Measurements from ENCODE around the gene SSX2IP. TPM values are rescaled to one million over a fixed set of nuclear protein-coding genes. Genes with fewer than 3 reads are reported as not detected.

The SSX2IP gene
- total RNA-seq, 6 donors from 2014 or later, result 2.1 to 15.0 (median 5.4) TPM

DNA sequence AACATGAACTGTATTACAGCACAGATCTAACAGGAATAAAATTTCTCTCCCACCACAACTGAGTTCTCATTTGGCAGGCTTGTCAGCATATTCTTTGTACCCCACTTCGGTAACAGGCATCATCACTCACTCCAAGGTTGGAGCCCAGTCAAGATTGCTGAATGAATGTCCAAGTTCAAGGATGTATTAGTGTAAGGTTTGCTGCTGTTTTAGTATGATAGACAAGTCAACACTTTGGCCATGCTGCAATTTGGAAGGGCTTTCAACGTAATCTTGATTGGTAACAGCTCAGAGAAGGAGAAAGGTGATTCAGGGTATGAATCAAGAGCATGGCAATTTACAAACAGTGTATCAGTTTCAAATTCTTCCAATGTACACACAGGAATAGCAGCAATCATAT is 6.8 kb downstream of the SSX2IP start:
- H3K4me1 ChIP-seq, result peaks cover 0 to 3% (median 0%) of the 10 kb centered on the region in 4 donors
- TF ChIP-seq EP300 (IDR thresholded peaks at IDR 0.05) (no peak), POLR2AphosphoS5 (IDR thresholded peaks at IDR 0.05) (no peak), CTCF (IDR thresholded peaks at IDR 0.05) (no peak), POLR2A (IDR thresholded peaks at IDR 0.05) (no peak)
- H3K4me3 ChIP-seq, result no peak overlapping the region
- no peaks in the 10 kb centered on the region for H3K27me3 ChIP-seq
- DNase-seq, result no peak
- H3K27ac ChIP-seq, result no peak overlapping the region
- no peaks in the 10 kb centered on the region for H3K9me3 ChIP-seq
- H3K36me3 ChIP-seq, result no peaks in the 10 kb centered on the region
- WGBS, 2 donors, result 83% methylated on average over 2 of the region's 2 CpGs
- ATAC-seq (ENCODE audit: low FRiP score in 2 of 2), result no peak

- Histone ChIP-seq H3K4me1 (no peaks in the 10 kb centered on the region), H3K36me3 (no peaks in the 10 kb centered on the region), H3K27me3 (no peaks in the 10 kb centered on the region), H3K27ac (no peak overlapping the region), H3K9me3 (no peaks in the 10 kb centered on the region), H3K4me3 (no peak overlapping the region)
- WGBS, 2 donors, result 96 to 97% methylated on average over 5 of the region's 5 CpGs
- ATAC-seq (ENCODE audit: low FRiP score in 2 of 2) (no peak), DNase-seq (no peak)
- no peak for TF ChIP-seq POLR2AphosphoS5 (IDR thresholded peaks at IDR 0.05)
- TF ChIP-seq EP300 (IDR thresholded peaks at IDR 0.05), result no peak
Observed at GRCh38 chr1:84682047-84682446, 8.2 kb downstream of the SSX2IP start.

DNA sequence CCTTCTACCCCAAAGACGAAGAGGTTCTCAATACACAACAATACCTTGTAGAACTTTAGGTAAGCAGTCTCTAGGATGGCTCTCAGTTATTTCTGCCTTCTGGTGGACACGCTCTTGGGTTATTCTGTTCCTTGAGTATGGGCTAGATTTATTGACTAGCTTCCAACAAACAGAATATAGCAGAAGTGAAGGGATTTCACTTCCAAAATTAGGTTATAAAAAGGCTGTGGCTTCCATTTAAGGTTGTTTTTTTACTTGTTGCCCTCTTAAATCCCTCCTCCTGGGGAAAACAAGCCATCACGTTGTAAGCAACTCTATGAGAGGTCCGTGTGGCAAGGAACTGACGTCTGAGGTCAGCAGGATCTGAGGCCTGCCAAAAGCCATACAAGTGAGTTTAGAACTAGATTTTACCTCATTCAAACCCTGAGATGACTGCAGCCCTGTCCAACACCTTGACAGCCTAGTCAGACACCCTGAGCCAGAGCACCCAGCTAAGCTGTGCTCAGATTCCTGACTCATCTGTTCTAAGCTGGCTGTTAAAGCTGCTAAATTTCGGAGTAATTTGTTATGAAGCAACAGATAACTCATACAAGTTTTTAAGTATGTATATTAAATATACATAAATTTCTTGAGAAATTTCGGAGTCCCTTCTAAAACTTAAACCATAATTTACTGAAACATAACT is 12.7 kb downstream of the SSX2IP start:
- ATAC-seq (ENCODE audit: low FRiP score in 2 of 2) (no peak), DNase-seq (no peak)
- no peak overlapping the region for H3K4me3 ChIP-seq
- WGBS, 2 donors, result 82 to 85% methylated on average over 7 of the region's 7 CpGs
- H3K4me1 ChIP-seq, result no peaks in the 10 kb centered on the region
- TF ChIP-seq POLR2A (IDR thresholded peaks at IDR 0.05) (no peak), CTCF (IDR thresholded peaks at IDR 0.05) (no peak), EP300 (IDR thresholded peaks at IDR 0.05) (no peak), POLR2AphosphoS5 (IDR thresholded peaks at IDR 0.05) (no peak)
- no peak overlapping the region for H3K27ac ChIP-seq
- no peaks in the 10 kb centered on the region for H3K27me3 ChIP-seq
- no peaks in the 10 kb centered on the region for H3K9me3 ChIP-seq
- H3K36me3 ChIP-seq, result no peaks in the 10 kb centered on the region

GRCh38 chr1:84675631-84676030 is 14.6 kb downstream of the SSX2IP start:
- ATAC-seq (ENCODE audit: low FRiP score in 2 of 2) (no peak), DNase-seq (no peak)
- peaks cover 0 to 2% (median 0%) of the 10 kb centered on the region in 4 donors for H3K4me1 ChIP-seq
- WGBS, 2 donors, result 98 to 99% methylated on average over 4 of the region's 4 CpGs
- H3K27me3 ChIP-seq, result no peaks in the 10 kb centered on the region
- H3K4me3 ChIP-seq, result no peak overlapping the region
- TF ChIP-seq POLR2A (IDR thresholded peaks at IDR 0.05), result no peak
- no peak for TF ChIP-seq EP300 (IDR thresholded peaks at IDR 0.05)
- no peak for TF ChIP-seq POLR2AphosphoS5 (IDR thresholded peaks at IDR 0.05)
- no peak for TF ChIP-seq CTCF (IDR thresholded peaks at IDR 0.05)
- no peaks in the 10 kb centered on the region for H3K9me3 ChIP-seq
- no peak overlapping the region for H3K27ac ChIP-seq
- no peaks in the 10 kb centered on the region for H3K36me3 ChIP-seq

GRCh38 chr1:84675106-84675505 is 15.2 kb downstream of the SSX2IP start:
- no peak overlapping the region for H3K27ac ChIP-seq
- ATAC-seq (ENCODE audit: low FRiP score in 2 of 2), result no peak
- H3K36me3 ChIP-seq, result no peaks in the 10 kb centered on the region
- no peak for TF ChIP-seq CTCF (IDR thresholded peaks at IDR 0.05)
- TF ChIP-seq EP300 (IDR thresholded peaks at IDR 0.05), result no peak
- TF ChIP-seq POLR2A (IDR thresholded peaks at IDR 0.05), result no peak
- no peak for TF ChIP-seq POLR2AphosphoS5 (IDR thresholded peaks at IDR 0.05)
- H3K27me3 ChIP-seq, result no peaks in the 10 kb centered on the region
- peaks cover 0 to 2% (median 0%) of the 10 kb centered on the region in 4 donors for H3K4me1 ChIP-seq
- DNase-seq, result no peak
- no peaks in the 10 kb centered on the region for H3K9me3 ChIP-seq
- 50 to 57% methylated on average over 1 of the region's 1 CpG for WGBS, 2 donors
- no peak overlapping the region for H3K4me3 ChIP-seq

All from upper lobe of left lung (tissue), 6 donors.